Smooth muscle cell (in vitro differentiated cells): Measurements from ENCODE around the gene SLC38A9. TPM values are rescaled to one million over a fixed set of nuclear protein-coding genes. Genes with fewer than 3 reads are reported as not detected.

Experiments used
- DNase-seq: peaks from one replicate; lab custom pipeline; 2025; ENCODE audit not compliant: unreplicated experiment; lab: John Stamatoyannopoulos, UW
- H2AFZ ChIP-seq: fragments of 200-600 bp; sonication (generic); 2 replicates; pipeline ENCODE4 v1.6.0; 2016; ENCODE audit warnings: antibody characterized with exemption, low read depth, mild to moderate bottlenecking
- H3F3A ChIP-seq: fragments of 200-600 bp; sonication (generic); 2 replicates; pipeline ENCODE4 v1.6.0; 2017; ENCODE audit warnings: antibody characterized with exemption, low read depth
- H3K27ac ChIP-seq: fragments of 200-600 bp; sonication (generic); 2 replicates; pipeline ENCODE4 v1.5.1; 2016; ENCODE audit warnings: low read depth, mild to moderate bottlenecking
- H3K27me3 ChIP-seq: fragments of 200-600 bp; sonication (generic); 2 replicates; pipeline ENCODE4 v1.6.1; 2016; ENCODE audit warnings: low read depth, mild to moderate bottlenecking
- H3K36me3 ChIP-seq: fragments of 200-600 bp; sonication (generic); 2 replicates; pipeline ENCODE4 v1.5.1; 2016; ENCODE audit warnings: low read depth
- H3K4me1 ChIP-seq: fragments of 200-600 bp; sonication (generic); 2 replicates; pipeline ENCODE4 v1.5.1; 2016; ENCODE audit warnings: low read depth
- H3K4me2 ChIP-seq: fragments of 200-600 bp; sonication (generic); 2 replicates; pipeline ENCODE4 v1.6.0; 2016; ENCODE audit warnings: mild to moderate bottlenecking
- H3K4me3 ChIP-seq: fragments of 200-600 bp; sonication (generic); 2 replicates; pipeline ENCODE4 v1.5.1; 2016; ENCODE audit warnings: mild to moderate bottlenecking
- H3K79me2 ChIP-seq: fragments of 200-600 bp; sonication (generic); 2 replicates; pipeline ENCODE4 v1.6.0; 2016; ENCODE audit warnings: low read depth, mild to moderate bottlenecking
- H3K9ac ChIP-seq: fragments of 200-600 bp; sonication (generic); 2 replicates; pipeline ENCODE4 v1.6.0; 2016; ENCODE audit warnings: low read depth
- H3K9me3 ChIP-seq: fragments of 200-600 bp; sonication (generic); replicated peaks from 2 replicates; pipeline ENCODE4 v1.5.1; 2016; ENCODE audit warnings: low read depth
- H4K20me1 ChIP-seq: fragments of 200-600 bp; sonication (generic); 2 replicates; pipeline ENCODE4 v1.6.0; 2016; ENCODE audit warnings: low read depth
- WGBS: methylation state at CpG from one replicate; pipeline ENCODE4 v1.1.7; 2016; ENCODE audit warnings: low lambda C conversion rate; 5-methylcytosine and 5-hydroxymethylcytosine counted together
- polyA plus RNA-seq: library from polyadenylated mRNA; unstranded; fragments of >200 nt; fragmentation: Nextera tagmentation; extraction: Ambion mirVana; gene quantifications from 2 replicates; pipeline ENCODE4 v1.2.1, GENCODE V29; 2016
- total RNA-seq: library from RNA; depleted of rRNA; stranded (reverse); fragments of >200 nt; gene quantifications from 2 replicates; pipeline ENCODE4 v1.2.3, GENCODE V29; 2014
- TF ChIP-seq, protein P1 (sequence below): fragments of 200-600 bp; sonication (generic); IDR thresholded peaks from 2 replicates; pipeline ENCODE4 v1.5.1; 2017; ENCODE audit warnings: borderline replicate concordance, mild to moderate bottlenecking, antibody characterized with exemption; ENCODE audit not compliant: insufficient read depth, poor library complexity, severe bottlenecking

SLC38A9 gene
- total and polyA plus RNA-seq, 2 experiments from 2014 or later, result 19.8 to 41.0 TPM

DNA sequence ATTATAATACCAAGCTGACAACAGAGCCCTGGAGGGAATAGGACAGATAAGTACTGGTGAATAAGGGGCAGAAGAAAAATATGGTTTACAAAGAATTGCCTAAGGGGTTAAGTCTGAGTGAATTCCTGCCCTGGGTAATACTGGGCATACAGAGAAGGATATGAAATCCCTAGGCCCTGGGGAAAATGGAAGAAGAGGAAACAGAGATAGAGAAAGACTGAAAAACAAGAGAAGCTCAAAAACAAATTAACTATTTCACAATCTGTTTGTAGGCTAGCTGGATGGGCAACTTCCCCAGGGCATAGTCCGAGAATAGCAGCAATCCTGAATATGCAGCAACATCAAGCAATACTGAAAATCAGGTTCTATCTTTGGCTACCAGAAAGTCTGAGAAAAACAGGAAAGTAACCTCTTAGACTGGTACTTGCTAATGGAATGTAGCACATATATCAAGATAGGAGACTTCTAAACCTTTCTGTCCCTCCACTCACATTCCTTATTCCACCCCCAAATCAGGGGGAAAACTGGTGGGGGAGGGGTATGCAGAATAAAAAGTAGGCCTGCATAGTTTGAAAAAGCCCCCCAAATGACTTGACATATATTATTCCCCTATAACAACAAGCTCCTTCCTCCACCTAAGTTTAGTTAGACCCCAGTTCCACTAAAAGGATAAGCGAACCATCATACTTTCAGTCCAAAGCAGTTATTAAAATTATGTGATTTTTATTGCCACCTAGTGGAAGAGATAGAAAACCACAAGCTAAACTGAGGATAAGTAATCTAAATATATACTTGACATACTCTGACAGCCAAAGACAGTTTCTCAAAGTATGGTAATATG lies 20.6 kb downstream of the SLC38A9 start:
- Histone ChIP-seq H3K4me2 (no peak overlapping the region), H2AFZ (no peak overlapping the region), H3K4me3 (no peak overlapping the region), H3K4me1 (no peaks in the 10 kb centered on the region), H3F3A (no peaks in the 10 kb centered on the region), H3K9me3 (no peaks in the 10 kb centered on the region), H3K27ac (no peak overlapping the region), H3K79me2 (no peaks in the 10 kb centered on the region), H4K20me1 (peaks cover 4% of the 10 kb centered on the region), H3K27me3 (no peaks in the 10 kb centered on the region), H3K36me3 (no peaks in the 10 kb centered on the region), H3K9ac (no peak overlapping the region)
- WGBS, result 56% methylated on average over 2 of the region's 2 CpGs
- no peak for DNase-seq
- TF ChIP-seq, protein P1, sequence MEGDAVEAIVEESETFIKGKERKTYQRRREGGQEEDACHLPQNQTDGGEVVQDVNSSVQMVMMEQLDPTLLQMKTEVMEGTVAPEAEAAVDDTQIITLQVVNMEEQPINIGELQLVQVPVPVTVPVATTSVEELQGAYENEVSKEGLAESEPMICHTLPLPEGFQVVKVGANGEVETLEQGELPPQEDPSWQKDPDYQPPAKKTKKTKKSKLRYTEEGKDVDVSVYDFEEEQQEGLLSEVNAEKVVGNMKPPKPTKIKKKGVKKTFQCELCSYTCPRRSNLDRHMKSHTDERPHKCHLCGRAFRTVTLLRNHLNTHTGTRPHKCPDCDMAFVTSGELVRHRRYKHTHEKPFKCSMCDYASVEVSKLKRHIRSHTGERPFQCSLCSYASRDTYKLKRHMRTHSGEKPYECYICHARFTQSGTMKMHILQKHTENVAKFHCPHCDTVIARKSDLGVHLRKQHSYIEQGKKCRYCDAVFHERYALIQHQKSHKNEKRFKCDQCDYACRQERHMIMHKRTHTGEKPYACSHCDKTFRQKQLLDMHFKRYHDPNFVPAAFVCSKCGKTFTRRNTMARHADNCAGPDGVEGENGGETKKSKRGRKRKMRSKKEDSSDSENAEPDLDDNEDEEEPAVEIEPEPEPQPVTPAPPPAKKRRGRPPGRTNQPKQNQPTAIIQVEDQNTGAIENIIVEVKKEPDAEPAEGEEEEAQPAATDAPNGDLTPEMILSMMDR, result peak; percentile 65

DNA sequence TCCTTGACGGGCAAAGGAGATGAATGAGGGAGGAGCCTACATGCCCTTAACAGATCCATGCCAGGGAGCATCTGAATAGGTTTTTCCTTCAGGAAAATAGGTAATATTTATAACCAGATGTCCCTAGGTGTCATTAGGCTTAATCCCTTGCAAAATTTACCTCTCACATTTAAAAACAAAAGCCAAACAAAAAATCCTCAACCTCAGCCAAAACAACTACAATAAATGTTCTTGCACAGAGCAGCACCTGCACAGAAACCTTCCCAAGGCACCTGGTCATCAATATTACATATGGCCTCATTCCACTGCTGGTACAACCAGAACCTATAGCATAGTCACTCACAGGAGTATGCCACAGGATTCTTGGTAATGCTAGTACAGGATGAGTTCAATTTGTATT lies 30.1 kb downstream of the SLC38A9 start:
- H4K20me1 ChIP-seq, result no peaks in the 10 kb centered on the region
- no peaks in the 10 kb centered on the region for H3K27me3 ChIP-seq
- H3K79me2 ChIP-seq, result peaks cover 9% of the 10 kb centered on the region
- no peak overlapping the region for H3K4me3 ChIP-seq
- no peak overlapping the region for H3K9ac ChIP-seq
- 79% methylated on average over 1 of the region's 1 CpG for WGBS
- peaks cover 8% of the 10 kb centered on the region for H3K4me1 ChIP-seq
- no peaks in the 10 kb centered on the region for H3F3A ChIP-seq
- peak overlapping the region; percentile 34 for H3K4me2 ChIP-seq
- no peaks in the 10 kb centered on the region for H3K9me3 ChIP-seq
- TF ChIP-seq, protein P1, result no peak
- no peak overlapping the region for H3K27ac ChIP-seq
- no peak for DNase-seq
- H2AFZ ChIP-seq, result no peak overlapping the region
- H3K36me3 ChIP-seq, result no peaks in the 10 kb centered on the region

DNA sequence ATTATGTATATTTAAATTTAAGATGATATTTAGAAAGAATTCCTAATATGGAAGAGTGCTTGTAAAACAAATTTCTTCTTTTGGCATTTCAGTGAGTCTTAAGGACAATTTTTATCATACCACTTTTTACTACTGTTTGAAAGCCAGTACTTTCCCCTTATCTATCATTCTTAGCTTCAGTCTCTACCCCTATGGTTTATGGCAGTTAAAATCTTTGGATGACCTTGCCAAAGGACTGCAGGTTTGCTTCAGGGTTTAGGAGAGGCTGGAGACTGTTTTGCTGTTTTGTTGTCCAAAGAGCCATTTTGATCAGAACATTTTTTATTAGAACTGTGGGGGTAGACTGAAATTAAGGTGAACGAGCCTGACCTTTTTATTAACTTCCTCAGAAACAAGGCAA lies 30.8 kb downstream of the SLC38A9 start:
- Histone ChIP-seq H3K36me3 (no peaks in the 10 kb centered on the region), H3K9me3 (no peaks in the 10 kb centered on the region), H3K79me2 (peaks cover 9% of the 10 kb centered on the region), H3K4me3 (no peak overlapping the region), H3F3A (no peaks in the 10 kb centered on the region), H4K20me1 (no peaks in the 10 kb centered on the region), H3K9ac (no peak overlapping the region), H3K27me3 (no peaks in the 10 kb centered on the region), H3K4me1 (peaks cover 8% of the 10 kb centered on the region), H2AFZ (no peak overlapping the region), H3K27ac (no peak overlapping the region), H3K4me2 (peak overlapping the region; percentile 34)
- TF ChIP-seq, protein P1, result no peak
- DNase-seq, result no peak
- 95% methylated on average over 1 of the region's 1 CpG for WGBS

DNA sequence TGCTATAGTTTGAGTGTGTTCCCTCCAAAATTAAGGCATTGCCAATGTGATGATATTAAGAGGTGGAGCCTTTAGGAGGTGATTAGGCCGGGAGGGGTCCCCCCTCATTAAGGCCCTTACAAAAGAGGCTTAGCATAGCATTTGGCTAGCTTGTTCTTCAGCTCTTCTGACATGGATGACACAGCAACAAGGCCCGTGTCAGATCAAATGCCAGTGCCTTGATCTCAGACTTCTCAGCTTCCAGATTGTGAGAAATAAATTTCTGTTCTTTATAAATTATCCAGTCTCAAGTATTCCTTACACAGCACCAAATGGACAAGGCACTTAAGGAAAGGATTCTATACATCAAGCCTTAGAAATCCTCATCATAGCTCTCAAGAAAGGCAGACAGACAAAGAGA lies 31.8 kb downstream of the SLC38A9 start:
- H2AFZ ChIP-seq, result peak overlapping the region; percentile 45
- H3K36me3 ChIP-seq, result no peaks in the 10 kb centered on the region
- no peak overlapping the region for H3K9ac ChIP-seq
- no peaks in the 10 kb centered on the region for H3K9me3 ChIP-seq
- H4K20me1 ChIP-seq, result no peaks in the 10 kb centered on the region
- no peaks in the 10 kb centered on the region for H3K27me3 ChIP-seq
- no peak overlapping the region for H3K4me2 ChIP-seq
- DNase-seq, result no peak
- H3K4me3 ChIP-seq, result no peak overlapping the region
- H3K79me2 ChIP-seq, result peaks cover 9% of the 10 kb centered on the region
- peaks cover 8% of the 10 kb centered on the region for H3K4me1 ChIP-seq
- 60% methylated on average over 2 of the region's 2 CpGs for WGBS
- TF ChIP-seq, protein P1, result no peak
- H3F3A ChIP-seq, result no peaks in the 10 kb centered on the region
- peak overlapping the region; percentile 31 for H3K27ac ChIP-seq
